Bone marrow (tissue), 2 donors: ENCODE results near the gene SPAG17.

Experiments
- DNase-seq, 2 donors: peaks; one replicate each; lab custom pipeline; 2025; lab: John Stamatoyannopoulos, UW

The SPAG17 gene

DNA sequence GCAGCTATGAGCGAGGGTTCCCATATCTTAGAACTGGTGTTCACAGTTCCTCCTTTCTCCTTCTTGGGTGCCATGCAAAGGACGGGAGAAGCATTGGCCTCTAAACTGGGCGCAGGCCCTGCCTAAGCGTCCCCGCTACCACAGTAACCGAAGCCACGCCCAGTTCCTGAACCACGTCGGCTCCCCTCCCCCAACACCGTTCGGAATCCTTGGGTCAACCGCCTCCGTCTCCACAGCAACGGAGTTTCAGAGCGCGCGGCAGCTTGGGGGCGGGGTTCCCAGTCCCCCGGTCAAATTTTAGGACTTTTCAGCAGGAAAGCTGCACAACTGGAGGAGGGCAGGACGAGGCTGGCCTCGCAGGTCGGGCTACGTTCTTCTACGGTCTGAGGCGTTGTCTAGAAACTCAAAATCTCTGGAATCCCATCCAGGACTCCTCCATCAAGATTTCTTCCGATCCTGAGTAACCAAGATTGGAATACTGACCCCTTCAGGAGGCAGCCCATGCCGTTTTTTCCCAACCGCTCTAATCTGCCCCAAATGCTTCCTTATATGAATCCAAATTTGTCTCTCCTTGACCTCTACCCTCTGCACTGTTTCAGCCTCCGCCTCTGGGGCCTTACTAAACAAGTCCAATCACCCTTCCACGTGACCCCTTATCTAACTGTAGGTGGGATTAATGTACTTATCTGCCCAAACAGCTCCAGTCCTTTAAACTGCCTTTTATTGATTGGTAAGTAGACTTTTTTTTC, at the start of gene SPAG17:
Gene SPAG17, minus strand, starts transcription at position 145 of the 749 bp plus-strand sequence. Its CDS starts 71 bp downstream, at position 74.
- DNase-seq: no peak

DNA sequence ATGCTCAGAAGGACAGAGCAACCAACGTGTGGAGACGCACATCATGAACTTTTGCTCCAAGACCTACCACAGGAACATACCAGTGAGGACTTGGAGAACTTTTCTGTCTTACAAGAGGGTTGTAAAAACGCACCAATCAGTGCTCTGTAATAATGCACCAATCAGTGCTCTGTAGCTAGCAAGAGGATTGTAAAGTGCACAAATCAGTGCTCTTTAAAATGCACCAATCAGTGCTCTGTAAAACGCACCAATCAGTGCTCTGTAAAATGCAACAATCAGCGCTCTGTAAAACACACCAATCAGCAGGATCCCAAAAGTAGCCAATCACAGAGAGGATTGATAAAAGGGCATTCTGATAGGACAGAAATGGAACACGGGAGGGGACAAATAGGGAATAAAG, 40.4 kb upstream of the SPAG17 start:
- DNase-seq: no peak

DNA sequence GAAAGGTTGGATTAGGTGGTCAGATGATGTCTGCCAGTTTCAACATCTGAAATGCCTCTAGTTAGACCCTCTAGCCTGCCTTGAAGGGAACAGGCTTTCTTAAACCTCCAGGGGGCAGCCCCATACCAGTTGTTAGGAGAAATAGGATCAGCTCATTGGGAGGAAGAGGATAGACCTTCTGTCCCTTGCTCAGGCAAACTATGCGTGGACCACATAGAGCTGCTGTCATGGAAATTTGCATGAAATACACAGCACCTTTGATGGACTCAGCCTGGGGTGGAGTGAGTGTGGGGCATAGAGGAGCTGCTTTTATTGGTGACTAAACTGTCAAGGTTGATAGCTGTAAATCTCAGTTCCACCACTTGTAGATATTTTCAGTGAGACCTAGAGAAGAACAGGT, 38.4 kb upstream of the SPAG17 start:
- no peak for DNase-seq

DNA sequence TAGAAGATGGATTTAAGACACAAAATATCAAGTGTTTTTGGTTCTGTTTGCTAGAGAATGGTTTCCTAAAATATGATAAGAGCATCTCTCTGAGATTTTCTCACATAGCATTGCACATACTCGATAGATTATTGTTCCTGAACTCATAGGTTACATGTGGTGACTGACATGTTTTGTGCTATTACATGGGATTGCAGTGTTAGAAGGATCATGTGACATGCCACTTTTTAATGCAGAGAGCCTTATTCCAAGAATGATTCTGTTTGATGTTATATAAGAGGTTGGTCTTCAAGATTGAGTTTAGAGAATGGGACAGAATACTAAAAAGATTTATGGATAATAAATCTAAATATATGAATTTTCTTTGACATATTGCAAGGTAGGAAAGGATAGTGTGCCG, 34.4 kb upstream of the SPAG17 start:
- no peak for DNase-seq

DNA sequence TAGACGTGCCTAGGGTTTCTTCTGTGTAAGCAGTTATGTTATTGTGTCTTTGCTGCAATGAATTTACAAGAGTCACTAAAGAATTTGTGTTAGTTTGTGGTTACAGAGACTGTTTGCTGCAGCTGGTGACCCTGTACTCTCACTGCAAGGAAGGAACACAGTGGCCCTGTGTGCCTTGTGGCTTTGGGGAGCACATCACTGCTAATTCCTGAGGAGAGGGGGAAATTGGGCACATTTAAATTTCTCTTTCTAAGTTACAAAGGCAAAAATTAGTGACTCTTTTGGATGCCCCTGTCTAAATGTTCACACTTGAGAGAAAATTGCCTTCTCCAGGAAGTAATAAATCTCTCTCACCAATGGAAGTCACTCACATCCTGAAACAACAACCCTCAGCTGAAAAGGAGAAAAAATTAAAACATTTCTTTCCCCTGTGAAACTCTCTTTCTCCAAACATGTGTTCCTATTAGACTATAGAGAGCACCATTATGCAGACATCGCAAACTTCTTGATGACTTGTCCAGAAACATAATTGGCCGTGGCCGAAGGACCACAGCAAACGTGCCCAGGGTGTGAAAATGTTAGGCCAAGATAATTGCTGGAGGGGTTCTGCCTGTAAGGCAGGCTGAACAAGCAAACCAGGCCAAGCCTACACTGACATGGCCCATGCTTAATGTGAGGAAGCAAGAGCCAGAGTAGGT, 32.3 kb upstream of the SPAG17 start:
- DNase-seq: no peak

DNA sequence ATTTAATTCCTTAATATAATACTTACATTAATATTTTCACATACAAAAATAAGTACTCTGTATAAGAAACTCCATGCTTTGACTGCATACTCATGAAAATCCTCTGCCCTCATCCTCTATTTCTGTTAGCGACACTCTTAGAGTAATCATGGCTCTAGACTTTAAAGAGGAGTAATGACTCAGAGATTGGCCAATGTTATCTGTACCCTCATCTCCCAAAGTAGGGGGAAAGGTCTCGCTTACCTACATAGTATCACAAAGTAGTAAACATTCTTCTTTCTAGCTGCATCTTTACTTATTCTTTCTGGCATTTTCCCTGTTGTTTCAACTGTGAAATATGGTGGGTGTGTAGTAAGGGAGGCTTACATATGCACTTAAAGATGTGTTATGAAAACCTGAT, 29.8 kb upstream of the SPAG17 start:
- DNase-seq: no peak

DNA sequence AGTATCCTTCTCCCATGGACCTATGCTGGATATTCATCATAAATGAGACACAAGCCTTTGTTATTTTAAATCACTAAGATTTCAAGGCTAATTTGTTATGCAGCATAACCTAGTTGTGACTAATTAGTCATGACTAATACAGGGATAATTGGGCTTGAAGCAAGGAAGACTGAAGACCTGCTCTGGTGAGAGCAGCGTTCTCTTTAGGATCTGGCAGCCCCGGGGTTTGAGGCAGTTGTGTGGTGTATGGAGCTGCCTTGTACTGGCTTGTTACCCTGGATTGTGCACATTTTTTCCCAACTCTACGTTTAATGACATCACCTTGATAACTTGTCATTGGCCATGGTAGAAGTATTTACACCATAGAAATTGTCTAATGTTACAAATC, 25.7 kb upstream of the SPAG17 start:
- DNase-seq: no peak

DNA sequence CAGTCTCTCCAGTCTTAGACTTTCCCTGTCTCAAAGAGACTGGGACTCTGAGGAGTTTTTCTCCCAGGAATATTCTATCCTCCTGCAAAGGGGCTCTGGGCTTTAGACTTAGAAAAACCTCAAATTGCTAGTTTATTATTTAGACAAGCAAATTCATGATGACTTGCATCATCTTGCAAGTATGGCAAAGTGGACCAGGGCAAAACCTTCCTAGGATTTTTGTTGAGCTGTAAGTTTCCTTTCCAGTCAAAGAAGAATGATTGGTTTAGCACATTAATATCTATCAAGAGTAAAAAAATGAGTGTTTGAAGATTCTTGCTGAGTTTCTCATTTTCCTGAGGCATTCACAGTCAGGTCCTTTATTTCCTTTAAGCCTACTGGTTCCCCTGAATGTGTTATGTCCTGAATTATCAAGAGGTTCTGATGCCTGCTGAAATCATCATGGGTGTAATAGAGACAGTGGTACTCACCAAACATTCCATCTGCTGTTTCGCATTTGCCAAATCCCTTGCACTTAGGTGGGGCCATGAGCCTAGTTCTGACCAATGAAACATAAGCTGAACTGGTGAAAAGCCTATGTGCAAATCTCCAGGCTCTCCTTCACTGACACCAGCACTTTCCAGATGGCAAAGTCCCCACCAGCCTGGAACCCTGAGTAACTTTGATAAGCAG, 25.2 kb upstream of the SPAG17 start:
- no peak for DNase-seq

DNA sequence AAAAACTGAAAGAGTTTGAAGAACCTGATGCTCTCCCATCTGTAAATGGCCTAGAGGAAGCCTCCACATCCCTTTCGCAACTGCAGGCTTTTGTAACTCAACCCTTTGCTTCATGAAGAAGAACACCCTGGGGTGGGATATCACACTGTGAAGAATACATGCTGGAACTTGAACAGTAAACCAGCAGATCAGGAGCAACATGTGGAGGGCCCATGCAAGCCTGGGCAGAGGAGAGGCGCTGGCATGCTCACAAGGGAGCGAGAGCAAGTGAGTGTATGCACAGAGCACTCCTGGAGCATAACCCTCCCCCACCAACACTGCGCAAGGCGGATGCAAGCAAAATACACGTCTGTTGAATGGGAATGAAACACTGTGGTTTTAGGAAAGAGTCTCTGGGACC, 24.6 kb upstream of the SPAG17 start:
- no peak for DNase-seq

DNA sequence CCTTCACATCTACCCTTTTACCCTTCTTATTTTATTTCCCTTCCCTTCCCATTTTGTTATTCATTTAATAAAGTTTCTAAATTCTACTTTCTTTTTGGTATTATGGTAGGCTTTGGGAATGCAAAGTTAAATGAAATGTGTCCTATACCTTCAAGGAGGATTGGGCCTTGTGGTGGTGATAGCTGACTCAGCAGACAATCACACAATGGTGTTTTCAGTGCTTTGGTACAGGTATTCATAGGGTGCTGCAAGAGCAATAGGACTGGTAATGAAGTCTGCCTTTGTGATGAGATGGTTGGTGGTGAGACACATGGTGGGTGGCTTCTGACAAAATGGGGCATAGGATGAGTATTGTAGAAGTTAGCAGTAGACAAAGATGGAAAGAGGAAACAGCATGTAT, 21.9 kb upstream of the SPAG17 start:
- DNase-seq: no peak

DNA sequence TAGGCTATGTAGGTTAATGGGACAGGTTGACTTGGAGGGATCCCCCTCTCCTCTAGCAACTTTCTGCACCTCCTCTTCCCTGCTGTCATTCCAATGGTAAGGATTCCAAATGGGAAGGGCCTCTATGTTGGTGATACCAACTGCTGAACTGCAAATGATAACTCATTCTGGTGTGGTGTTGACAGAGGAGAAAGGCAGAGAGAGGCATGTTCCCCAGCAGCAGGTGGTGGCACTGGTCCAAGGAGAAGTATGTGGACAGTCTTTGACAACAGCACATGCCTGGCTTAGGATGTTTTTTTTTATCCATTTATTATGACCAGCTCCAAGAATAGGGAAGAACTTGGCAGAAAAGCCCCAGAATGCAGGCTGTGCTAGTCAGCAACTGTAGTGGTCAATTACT, 19.6 kb upstream of the SPAG17 start:
- DNase-seq: no peak

DNA sequence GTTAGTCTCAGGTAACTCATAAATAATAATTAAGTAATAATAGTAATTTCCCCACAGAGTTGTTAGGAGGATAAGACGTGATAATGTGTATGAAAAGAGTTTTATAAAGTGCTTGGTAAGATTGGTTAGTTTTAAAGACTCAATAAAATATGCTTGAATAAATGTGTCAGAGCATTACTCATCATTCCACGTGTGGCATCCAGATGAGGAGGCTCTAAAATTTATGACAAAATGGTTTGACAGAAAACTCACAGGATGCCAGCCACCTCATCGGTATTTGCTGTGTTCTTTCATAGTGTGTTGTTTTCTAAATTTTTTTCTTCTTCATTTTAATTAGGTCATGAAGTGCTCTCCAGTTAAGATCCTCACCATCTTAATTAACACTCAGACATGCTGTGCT, 19.1 kb upstream of the SPAG17 start:
- no peak for DNase-seq

DNA sequence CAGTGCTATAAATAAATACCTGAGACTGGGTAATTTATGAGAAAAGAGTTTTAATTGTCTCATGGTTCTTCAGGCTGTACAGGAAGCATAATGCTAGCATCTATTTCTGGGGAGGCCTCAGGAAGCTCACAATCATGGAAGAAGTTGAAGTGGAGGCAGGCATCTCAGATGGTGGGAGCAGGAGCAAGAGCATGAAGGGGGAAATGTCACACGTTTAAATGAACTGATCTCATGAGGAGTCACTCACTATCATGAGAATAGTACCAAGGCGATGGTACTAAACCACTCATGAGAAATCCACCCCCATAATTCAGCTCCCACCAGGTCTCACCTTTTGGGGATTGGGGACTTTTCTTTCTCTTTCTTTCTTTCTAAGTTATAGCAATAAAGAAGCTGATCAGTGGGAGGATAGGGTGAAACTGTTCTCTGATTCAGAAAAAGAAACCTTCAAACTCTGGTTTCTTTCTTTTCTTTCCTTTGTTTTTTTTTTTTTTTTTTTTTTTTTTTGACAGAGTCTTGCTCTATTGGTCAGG, 17.1 kb upstream of the SPAG17 start:
- no peak for DNase-seq

DNA sequence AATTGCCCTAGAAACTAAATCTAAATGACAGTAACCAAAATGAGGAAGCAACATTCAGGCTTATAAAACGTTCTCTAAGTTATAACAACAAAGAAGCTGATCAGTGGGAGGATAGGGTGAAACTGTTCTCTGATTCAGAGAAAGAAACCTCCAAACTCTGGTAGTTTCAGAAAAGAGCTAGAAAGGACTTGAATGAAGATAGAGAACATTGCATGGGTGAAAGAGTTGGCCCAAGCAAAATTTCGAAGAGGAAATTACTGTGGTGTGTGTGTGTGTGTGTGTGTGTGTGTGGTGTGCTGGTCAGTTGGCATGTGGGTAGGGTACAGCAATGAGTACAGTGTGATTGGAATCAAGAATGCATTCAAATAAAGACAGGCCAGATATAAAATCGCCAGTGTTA, 16.5 kb upstream of the SPAG17 start:
- no peak for DNase-seq

DNA sequence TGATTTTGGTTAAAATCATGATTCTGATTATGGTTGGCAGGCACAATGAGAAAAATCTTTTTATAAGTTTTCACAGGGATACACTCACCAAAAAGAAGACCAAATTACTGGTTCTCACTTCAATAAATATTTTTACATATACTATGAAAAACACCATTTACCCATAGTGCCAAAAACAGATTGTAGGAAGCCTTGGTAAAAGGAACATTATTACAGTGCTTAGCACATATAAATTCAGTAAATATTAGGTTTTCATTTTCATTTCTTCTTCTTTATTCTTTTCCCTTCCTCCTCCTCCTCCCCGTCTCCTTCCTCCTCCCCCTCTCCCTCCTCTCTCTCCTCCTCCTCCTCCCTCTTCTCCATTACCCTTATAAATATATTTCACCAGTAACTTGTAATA, 15.8 kb upstream of the SPAG17 start:
- DNase-seq: no peak

DNA sequence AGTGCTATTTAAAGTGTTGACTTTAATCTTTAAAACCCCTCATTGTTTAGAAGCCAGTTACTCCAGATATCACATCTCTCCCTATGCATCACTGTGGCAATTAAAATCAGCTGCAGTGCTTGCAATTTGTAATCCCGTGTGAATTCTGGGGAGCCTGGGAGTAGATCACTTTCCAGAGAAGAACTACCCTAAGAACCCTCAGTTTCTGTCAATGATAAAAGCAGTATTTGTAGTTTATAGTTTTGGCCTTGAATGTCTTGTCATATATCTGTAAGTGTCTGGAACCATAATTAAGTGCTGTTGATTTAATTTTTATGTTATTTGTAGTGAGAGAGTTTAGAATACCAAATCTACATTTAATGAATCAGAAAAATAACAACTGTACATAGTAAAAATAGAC, 5.5 kb upstream of the SPAG17 start:
- no peak for DNase-seq

DNA sequence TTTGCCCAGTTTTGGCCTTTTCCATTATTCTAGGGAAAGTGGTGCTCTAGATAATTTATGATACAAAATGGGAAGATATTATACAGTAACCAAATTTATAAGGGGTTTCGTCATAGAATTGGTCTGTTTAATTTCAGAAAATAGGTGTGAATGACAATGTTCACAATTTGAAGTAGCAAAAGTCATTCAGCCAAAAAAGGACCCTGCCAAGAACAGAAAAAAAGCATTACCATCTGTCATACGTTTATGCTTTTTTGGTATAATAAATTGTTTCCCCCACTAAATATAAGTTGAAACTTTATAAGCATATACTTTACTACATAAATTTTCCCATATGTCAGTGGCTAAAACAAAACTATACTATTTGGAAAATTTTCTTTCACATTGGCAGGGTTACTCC, 4.5 kb upstream of the SPAG17 start:
- DNase-seq: no peak

DNA sequence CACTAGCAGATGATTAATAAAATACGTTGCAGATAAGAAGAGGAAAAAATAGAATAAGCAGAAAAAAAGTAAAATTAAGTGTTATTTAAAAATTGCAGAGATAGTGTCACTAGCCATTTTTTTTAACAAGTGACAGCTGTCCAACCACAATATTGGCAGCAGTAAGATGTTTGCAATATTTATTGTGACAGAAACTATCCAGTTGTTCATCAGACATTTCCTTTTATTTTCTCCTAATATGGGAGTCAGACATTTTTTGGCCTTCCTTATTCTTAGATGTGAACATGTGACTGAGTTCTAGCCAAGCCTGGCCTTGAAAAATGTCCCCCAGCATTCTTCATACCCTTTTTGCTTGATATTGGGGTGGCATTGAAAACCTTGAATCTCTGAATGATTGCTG, 3.4 kb upstream of the SPAG17 start:
- no peak for DNase-seq

DNA sequence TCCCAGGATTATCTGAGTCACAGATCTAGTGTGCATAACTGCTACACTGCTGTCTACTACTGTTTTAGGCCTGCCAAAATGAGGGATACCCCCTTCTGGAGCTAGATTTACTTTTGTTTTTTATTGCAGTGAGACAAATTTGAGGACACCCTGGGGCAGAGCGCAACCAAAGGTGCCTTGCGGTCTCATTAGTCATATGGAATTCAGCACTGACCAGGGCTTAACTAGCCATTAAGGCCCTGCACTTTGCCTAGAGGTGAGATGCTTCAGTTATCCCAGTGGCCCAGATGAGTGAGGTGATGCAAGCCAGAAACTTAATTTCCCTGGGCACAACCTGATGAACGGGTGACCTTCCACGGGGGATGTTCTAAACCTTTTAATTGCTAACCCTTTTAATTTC, 998 bp upstream of the SPAG17 start:
- DNase-seq: no peak

DNA sequence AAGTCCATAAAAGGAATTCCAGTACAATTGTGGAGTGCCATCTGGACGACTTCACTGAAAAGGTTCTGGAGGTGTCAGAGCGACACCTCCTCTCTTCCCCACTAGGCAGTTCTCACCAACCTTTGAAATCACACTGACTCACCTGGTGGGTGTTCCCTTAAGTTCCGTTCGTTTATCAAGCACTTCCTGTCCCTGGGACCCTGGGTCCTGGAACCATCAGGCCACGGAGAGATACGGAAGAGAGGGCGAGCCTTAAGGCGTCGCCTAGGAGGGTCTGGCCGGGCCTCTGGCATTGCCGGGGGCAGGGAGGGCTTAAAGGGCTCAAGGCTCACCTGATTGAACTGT, 317 bp downstream of the SPAG17 start:
- DNase-seq: no peak

DNA sequence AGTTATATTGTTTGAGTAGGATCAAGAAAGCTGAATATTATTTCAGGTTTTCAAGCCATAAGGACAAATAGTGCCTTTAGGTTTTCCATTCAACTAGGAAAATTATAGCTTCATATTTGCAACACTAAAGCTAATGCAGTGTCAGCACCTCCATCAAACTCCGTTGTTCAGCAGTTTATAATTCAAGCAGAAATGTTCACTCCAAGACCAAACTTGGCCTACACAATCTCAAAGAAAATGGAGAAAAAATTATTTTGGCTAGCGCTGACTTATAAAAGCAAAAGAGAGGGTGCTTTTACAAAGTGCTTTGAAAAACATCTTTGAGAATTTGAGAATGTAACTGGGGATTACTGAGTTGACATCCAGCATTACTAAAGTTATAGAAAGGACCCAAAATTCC, 1.4 kb downstream of the SPAG17 start:
- no peak for DNase-seq

DNA sequence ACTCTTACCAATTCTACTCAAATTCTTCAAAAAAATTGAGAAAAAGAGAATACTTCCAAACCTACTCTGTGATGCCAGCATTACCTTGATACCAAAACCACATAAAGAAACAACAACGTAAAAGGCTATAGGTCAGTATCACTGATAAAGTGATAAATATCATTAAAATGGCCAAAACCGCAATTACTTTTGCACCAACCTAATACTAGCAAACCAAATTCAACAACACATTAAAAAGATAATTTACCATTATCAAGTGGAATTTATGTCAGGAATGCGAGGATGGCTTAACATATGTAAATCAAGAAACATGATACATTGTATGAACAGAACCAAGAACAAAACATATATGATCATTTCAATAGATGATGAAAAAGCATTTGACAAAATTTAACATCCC, 7.0 kb downstream of the SPAG17 start:
- DNase-seq: no peak

DNA sequence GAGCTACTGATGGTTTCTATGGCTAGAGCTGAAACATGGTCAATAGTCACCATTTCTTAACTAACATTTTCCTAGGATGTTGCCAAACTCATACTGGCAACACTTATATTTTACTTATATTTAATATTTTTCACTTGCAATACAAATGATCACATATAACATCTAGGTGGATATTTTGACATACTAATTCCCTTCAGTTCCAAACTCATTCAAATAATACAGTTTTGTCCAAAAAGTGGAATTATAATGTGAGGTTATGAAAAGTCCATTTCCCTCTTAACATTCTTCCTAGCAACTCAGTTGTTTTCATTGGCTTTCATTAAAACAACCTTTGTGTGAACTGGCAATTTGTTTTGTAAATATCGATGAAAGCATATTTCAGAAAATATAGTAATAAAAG, 16.0 kb downstream of the SPAG17 start:
- no peak for DNase-seq
